Astrocyte (in vitro differentiated cells and primary cell): ENCODE measurements around the gene BRMS1L.

Experiments used
- CTCF ChIP-seq: IDR thresholded peaks from 2 replicates; pipeline ENCODE4 v1.5.1; 2011; ENCODE audit warnings: low read depth, mild to moderate bottlenecking, inconsistent platforms, low read length, moderate library complexity; ENCODE audit not compliant: insufficient read depth
- EZH2 ChIP-seq: IDR thresholded peaks from 2 replicates; pipeline ENCODE4 v1.6.1; 2012; ENCODE audit warnings: mild to moderate bottlenecking, low read length, inconsistent platforms; ENCODE audit not compliant: insufficient read depth

- TF ChIP-seq EZH2 (no peak), CTCF (no peak)
Measured at GRCh38 chr14:35851823-35852222, 25.7 kb downstream of the BRMS1L start.
